Ishikawa (cell line): ENCODE results near the gene CACNA1D.

Experiments
- CEBPB ChIP-seq: IDR thresholded peaks from 2 replicates; pipeline ENCODE4 v1.6.1; 2012
- CREB1 ChIP-seq: IDR thresholded peaks from 2 replicates; pipeline ENCODE4 v1.6.1; 2012; ENCODE audit warnings: low read depth
- EGR1 ChIP-seq: IDR thresholded peaks from 2 replicates; pipeline ENCODE4 v1.6.1; 2012
- EP300 ChIP-seq: IDR thresholded peaks from 2 replicates; pipeline ENCODE4 v1.6.1; 2012; ENCODE audit warnings: borderline replicate concordance
- FOXM1 ChIP-seq: IDR thresholded peaks from 2 replicates; pipeline ENCODE4 v1.6.1; 2012; ENCODE audit warnings: low read depth, borderline replicate concordance
- NFIC ChIP-seq: IDR thresholded peaks from 2 replicates; pipeline ENCODE4 v1.6.1; 2012
- RAD21 ChIP-seq: IDR thresholded peaks from 2 replicates; pipeline ENCODE4 v1.6.1; 2012; ENCODE audit warnings: low read depth
- TAF1 ChIP-seq: IDR thresholded peaks from 2 replicates; pipeline ENCODE4 v1.6.1; 2012; ENCODE audit warnings: low read depth, mild to moderate bottlenecking
- TCF12 ChIP-seq: IDR thresholded peaks from 2 replicates; pipeline ENCODE4 v1.6.1; 2012; ENCODE audit warnings: low read depth
- TEAD4 ChIP-seq: IDR thresholded peaks from 2 replicates; pipeline ENCODE4 v1.6.1; 2012
- YY1 ChIP-seq: IDR thresholded peaks from 2 replicates; pipeline ENCODE4 v1.6.1; 2012; ENCODE audit warnings: low read depth
- ZBTB7A ChIP-seq: IDR thresholded peaks from 2 replicates; pipeline ENCODE4 v1.6.1; 2012; ENCODE audit warnings: low read depth
- TF ChIP-seq, protein P1 (sequence below): IDR thresholded peaks from 2 replicates; pipeline ENCODE4 v1.6.1; 2012; ENCODE audit warnings: low read depth, mild to moderate bottlenecking
- TF ChIP-seq, protein P2 (sequence below): IDR thresholded peaks from 2 replicates; pipeline ENCODE4 v1.6.1; 2012
- TF ChIP-seq, protein P3 (sequence below): IDR thresholded peaks from 2 replicates; pipeline ENCODE4 v1.6.1; 2012

CACNA1D gene

DNA sequence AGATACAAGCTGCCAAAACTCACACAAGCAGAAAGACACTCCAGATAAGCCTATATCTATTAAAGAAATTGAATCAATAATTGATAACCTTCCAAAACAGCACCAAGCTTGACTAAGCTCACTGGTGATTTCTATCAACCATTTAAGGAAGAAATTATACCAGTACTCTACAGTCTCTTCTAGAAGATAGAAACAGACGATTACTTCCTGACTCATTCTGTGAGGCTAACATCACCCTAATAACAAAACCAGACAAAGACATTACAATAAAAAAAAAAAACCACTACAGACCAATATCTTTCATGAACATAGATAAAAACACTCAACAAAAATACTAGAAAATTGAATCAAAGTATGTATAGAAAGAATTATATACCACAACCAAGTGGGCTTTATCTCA lies 331.6 kb downstream of the CACNA1D start:
- TF ChIP-seq EP300, result no peak
- TF ChIP-seq, protein P1, sequence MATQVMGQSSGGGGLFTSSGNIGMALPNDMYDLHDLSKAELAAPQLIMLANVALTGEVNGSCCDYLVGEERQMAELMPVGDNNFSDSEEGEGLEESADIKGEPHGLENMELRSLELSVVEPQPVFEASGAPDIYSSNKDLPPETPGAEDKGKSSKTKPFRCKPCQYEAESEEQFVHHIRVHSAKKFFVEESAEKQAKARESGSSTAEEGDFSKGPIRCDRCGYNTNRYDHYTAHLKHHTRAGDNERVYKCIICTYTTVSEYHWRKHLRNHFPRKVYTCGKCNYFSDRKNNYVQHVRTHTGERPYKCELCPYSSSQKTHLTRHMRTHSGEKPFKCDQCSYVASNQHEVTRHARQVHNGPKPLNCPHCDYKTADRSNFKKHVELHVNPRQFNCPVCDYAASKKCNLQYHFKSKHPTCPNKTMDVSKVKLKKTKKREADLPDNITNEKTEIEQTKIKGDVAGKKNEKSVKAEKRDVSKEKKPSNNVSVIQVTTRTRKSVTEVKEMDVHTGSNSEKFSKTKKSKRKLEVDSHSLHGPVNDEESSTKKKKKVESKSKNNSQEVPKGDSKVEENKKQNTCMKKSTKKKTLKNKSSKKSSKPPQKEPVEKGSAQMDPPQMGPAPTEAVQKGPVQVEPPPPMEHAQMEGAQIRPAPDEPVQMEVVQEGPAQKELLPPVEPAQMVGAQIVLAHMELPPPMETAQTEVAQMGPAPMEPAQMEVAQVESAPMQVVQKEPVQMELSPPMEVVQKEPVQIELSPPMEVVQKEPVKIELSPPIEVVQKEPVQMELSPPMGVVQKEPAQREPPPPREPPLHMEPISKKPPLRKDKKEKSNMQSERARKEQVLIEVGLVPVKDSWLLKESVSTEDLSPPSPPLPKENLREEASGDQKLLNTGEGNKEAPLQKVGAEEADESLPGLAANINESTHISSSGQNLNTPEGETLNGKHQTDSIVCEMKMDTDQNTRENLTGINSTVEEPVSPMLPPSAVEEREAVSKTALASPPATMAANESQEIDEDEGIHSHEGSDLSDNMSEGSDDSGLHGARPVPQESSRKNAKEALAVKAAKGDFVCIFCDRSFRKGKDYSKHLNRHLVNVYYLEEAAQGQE, result no peak
- no peak for TF ChIP-seq FOXM1
- no peak for TF ChIP-seq ZBTB7A
- no peak for TF ChIP-seq TEAD4
- no peak for TF ChIP-seq CREB1
- TF ChIP-seq TAF1, result no peak
- no peak for TF ChIP-seq CEBPB
- no peak for TF ChIP-seq EGR1
- no peak for TF ChIP-seq RAD21
- TF ChIP-seq, protein P2, sequence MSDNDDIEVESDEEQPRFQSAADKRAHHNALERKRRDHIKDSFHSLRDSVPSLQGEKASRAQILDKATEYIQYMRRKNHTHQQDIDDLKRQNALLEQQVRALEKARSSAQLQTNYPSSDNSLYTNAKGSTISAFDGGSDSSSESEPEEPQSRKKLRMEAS, result no peak
- TF ChIP-seq YY1, result no peak
- TF ChIP-seq, protein P3, sequence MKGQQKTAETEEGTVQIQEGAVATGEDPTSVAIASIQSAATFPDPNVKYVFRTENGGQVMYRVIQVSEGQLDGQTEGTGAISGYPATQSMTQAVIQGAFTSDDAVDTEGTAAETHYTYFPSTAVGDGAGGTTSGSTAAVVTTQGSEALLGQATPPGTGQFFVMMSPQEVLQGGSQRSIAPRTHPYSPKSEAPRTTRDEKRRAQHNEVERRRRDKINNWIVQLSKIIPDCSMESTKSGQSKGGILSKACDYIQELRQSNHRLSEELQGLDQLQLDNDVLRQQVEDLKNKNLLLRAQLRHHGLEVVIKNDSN, result no peak
- no peak for TF ChIP-seq TCF12
- TF ChIP-seq NFIC, result no peak

DNA sequence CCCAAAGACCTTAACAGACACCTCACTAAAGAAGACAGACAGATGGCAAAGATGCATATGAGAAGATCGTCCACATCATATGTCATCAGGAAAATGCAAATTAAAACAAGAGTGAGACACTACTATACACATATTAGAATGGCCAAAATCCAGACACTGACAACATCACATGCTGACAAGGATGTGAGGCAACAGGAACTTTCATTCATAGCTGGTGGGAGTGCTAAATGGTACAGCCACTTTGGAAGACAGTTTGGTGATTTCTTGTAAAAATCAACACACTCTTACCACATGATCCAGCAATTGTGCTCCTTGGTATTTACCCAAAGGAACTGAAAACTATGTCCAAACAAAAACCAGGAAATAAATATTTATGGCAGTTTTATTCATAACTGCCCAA lies 334.2 kb downstream of the CACNA1D start:
- no peak for TF ChIP-seq CEBPB
- TF ChIP-seq, protein P2, result no peak
- no peak for TF ChIP-seq EGR1
- TF ChIP-seq TCF12, result no peak
- no peak for TF ChIP-seq TAF1
- no peak for TF ChIP-seq NFIC
- no peak for TF ChIP-seq EP300
- TF ChIP-seq, protein P1, result no peak
- no peak for TF ChIP-seq CREB1
- TF ChIP-seq, protein P3, result no peak
- no peak for TF ChIP-seq YY1
- TF ChIP-seq FOXM1, result no peak
- TF ChIP-seq ZBTB7A, result no peak
- no peak for TF ChIP-seq RAD21
- no peak for TF ChIP-seq TEAD4

DNA sequence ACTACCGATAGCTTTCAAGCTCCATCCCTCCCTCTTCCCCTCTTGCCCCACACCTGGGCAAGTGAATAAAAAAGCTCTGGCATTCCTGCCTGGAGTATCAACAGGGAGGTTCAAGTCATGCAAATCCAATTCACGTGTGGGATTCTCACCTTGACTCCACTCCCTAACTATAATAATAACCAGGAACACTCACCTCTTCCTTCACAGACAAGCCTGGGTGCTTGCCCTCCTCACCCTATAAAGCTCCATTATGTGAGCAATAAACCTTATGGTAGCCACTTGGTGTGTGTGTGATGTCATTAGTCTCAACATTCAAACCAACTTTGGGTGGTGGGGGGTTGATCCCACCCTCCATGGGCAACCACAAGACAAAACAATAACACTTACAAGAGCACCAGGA lies 335.2 kb downstream of the CACNA1D start:
- TF ChIP-seq FOXM1 (no peak), NFIC (no peak), TAF1 (no peak), CREB1 (no peak), TCF12 (no peak)
- TF ChIP-seq, protein P3, result no peak
- TF ChIP-seq, protein P1, result no peak

DNA sequence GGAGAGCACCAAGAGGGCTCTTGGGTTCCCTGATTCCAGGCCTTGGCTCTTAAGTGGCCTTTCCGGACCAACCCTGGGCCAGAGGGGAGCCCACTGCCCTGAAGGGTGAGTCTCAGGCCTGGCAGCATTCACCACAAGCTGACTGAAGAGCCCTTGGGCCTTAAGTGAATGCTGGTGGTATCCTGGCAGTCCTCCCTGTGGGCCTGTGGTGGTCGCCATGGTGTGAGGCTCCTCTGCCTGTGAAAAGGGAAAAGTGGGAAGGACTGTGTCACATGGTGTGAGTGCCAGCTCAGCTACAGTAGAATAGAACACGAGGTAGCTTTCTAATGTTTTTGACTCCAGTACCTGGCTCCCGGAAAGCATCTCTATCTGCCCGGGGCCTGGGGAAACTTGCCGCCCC lies 336.5 kb downstream of the CACNA1D start:
- TF ChIP-seq EGR1 (no peak), YY1 (no peak)
